HFFc6 (cell line): ENCODE measurements around the gene SLMAP. TPM values are rescaled to one million over a fixed set of nuclear protein-coding genes. Genes with fewer than 3 reads are reported as not detected.

Source experiments
- DNase-seq: peaks from one replicate; pipeline ENCODE4 v3.0.0-alpha.2; 2018
- H3K27ac Mint-ChIP-seq: 2 replicates; pipeline ENCODE4 v1.8.0; 2020; ENCODE audit warnings: mild to moderate bottlenecking, mixed read lengths
- H3K27me3 Mint-ChIP-seq: 2 replicates; pipeline ENCODE4 v1.8.0; 2021; ENCODE audit warnings: mild to moderate bottlenecking, moderate library complexity, mixed read lengths; ENCODE audit not compliant: insufficient read depth
- H3K36me3 Mint-ChIP-seq: 2 replicates; pipeline ENCODE4 v1.8.0; 2021; ENCODE audit warnings: low read depth, mixed read lengths
- H3K4me1 Mint-ChIP-seq: 2 replicates; pipeline ENCODE4 v1.8.0; 2020; ENCODE audit warnings: low read depth, mixed read lengths
- H3K4me3 Mint-ChIP-seq: 2 replicates; pipeline ENCODE4 v1.8.0; 2020; ENCODE audit warnings: mild to moderate bottlenecking, moderate library complexity, mixed read lengths
- H3K9me3 Mint-ChIP-seq: 2 replicates; pipeline ENCODE4 v1.8.0; 2020; ENCODE audit warnings: mild to moderate bottlenecking, mixed read lengths
- total RNA-seq, 6 experiments: library from RNA; stranded (reverse); fragmentation: NEBNext Ultra II Directional; extraction: Animal tissue kit (Norgen Biotek cat#: 25700); gene quantifications; 2 replicates in 1 of 6; 3 replicates in 5 of 6; pipeline ENCODE4 v1.2.3, GENCODE V29; 2021
- TF ChIP-seq, protein P1 (sequence below): fragments of 200-600 bp; sonication (generic); IDR thresholded peaks from 2 replicates; pipeline ENCODE4 v1.5.0; 2021; ENCODE audit warnings: antibody characterized with exemption, mild to moderate bottlenecking

Gene SLMAP
- total RNA-seq, 6 experiments from 2014 or later = 51.1 to 54.8 (median 52.3) TPM

GRCh38 chr3:57752307-57752706 lies 3.8 kb upstream of the SLMAP start:
- peaks cover 5% of the 10 kb centered on the region for H3K36me3 Mint-ChIP-seq
- no peak overlapping the region for H3K4me3 Mint-ChIP-seq
- DNase-seq = peak; percentile 8
- H3K9me3 Mint-ChIP-seq = no peaks in the 10 kb centered on the region
- no peaks in the 10 kb centered on the region; the same call in 1 of the 2 replicates for H3K27me3 Mint-ChIP-seq
- TF ChIP-seq, protein P1, sequence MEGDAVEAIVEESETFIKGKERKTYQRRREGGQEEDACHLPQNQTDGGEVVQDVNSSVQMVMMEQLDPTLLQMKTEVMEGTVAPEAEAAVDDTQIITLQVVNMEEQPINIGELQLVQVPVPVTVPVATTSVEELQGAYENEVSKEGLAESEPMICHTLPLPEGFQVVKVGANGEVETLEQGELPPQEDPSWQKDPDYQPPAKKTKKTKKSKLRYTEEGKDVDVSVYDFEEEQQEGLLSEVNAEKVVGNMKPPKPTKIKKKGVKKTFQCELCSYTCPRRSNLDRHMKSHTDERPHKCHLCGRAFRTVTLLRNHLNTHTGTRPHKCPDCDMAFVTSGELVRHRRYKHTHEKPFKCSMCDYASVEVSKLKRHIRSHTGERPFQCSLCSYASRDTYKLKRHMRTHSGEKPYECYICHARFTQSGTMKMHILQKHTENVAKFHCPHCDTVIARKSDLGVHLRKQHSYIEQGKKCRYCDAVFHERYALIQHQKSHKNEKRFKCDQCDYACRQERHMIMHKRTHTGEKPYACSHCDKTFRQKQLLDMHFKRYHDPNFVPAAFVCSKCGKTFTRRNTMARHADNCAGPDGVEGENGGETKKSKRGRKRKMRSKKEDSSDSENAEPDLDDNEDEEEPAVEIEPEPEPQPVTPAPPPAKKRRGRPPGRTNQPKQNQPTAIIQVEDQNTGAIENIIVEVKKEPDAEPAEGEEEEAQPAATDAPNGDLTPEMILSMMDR = no peak
- peaks cover 29% of the 10 kb centered on the region for H3K4me1 Mint-ChIP-seq
- H3K27ac Mint-ChIP-seq = peak overlapping the region; percentile 10; the same call in 1 of the 2 replicates

- TF ChIP-seq, protein P1 = no peak
- H3K36me3 Mint-ChIP-seq = peaks cover 12% of the 10 kb centered on the region
- no peak for DNase-seq
- H3K27ac Mint-ChIP-seq = no peak overlapping the region
- H3K27me3 Mint-ChIP-seq = no peaks in the 10 kb centered on the region; the same call in 1 of the 2 replicates
- H3K4me3 Mint-ChIP-seq = no peak overlapping the region
- no peaks in the 10 kb centered on the region for H3K9me3 Mint-ChIP-seq
- H3K4me1 Mint-ChIP-seq = peaks cover 36% of the 10 kb centered on the region
Measured at GRCh38 chr3:57753016-57753415, 3.1 kb upstream of the SLMAP start.

GRCh38 chr3:57755368-57755675 lies 787 bp upstream of the SLMAP start:
- peaks cover 15% of the 10 kb centered on the region for H3K36me3 Mint-ChIP-seq
- H3K27me3 Mint-ChIP-seq = no peaks in the 10 kb centered on the region; the same call in 1 of the 2 replicates
- peak overlapping the region; percentile 88 for H3K27ac Mint-ChIP-seq
- TF ChIP-seq, protein P1 = peak; percentile 47
- DNase-seq = peak; percentile 28
- H3K9me3 Mint-ChIP-seq = no peaks in the 10 kb centered on the region
- peak overlapping the region; percentile 88 for H3K4me3 Mint-ChIP-seq
- H3K4me1 Mint-ChIP-seq = peaks cover 54% of the 10 kb centered on the region

GRCh38 chr3:57756528-57757401 lies 656 bp downstream of the SLMAP start:
- peak; percentile 63 for DNase-seq
- peaks cover 15% of the 10 kb centered on the region for H3K36me3 Mint-ChIP-seq
- H3K27ac Mint-ChIP-seq = peak overlapping the region; percentile 88
- H3K9me3 Mint-ChIP-seq = no peaks in the 10 kb centered on the region
- peaks cover 47% of the 10 kb centered on the region for H3K4me1 Mint-ChIP-seq
- peak overlapping the region; percentile 93 for H3K4me3 Mint-ChIP-seq
- no peaks in the 10 kb centered on the region; the same call in 1 of the 2 replicates for H3K27me3 Mint-ChIP-seq
- TF ChIP-seq, protein P1 = no peak

GRCh38 chr3:57757642-57758297 lies 1.7 kb downstream of the SLMAP start:
- TF ChIP-seq, protein P1 = no peak
- H3K9me3 Mint-ChIP-seq = no peaks in the 10 kb centered on the region

More at GRCh38 chr3:57757642-57758297, 1.7 kb downstream of the SLMAP start:
- Mint-ChIP-seq H3K4me3 (peak overlapping the region; percentile 93), H3K27me3 (no peaks in the 10 kb centered on the region; the same call in 1 of the 2 replicates), H3K4me1 (peaks cover 37% of the 10 kb centered on the region), H3K27ac (peak overlapping the region; percentile 88), H3K36me3 (peaks cover 20% of the 10 kb centered on the region)
- DNase-seq = no peak
